CD4-positive, CD25-positive, alpha-beta regulatory T cell (primary cell): ENCODE measurements around the gene ELF1. TPM values are rescaled to one million over a fixed set of nuclear protein-coding genes. Genes with fewer than 3 reads are reported as not detected.

Source experiments
- ATAC-seq, 2 donors: fragments of 150-1000 bp; cut with Tn5 transposase; one replicate each; pipeline ENCODE4 v1.10.0; 2021; ENCODE audit warnings: low read depth in 2 of 2, moderate number of reproducible peaks in 2 of 2, moderate library complexity in 1 of 2
- DNase-seq, 3 donors: peaks; one replicate each; pipeline versions ENCODE4 v3.0.0 to v3.0.0-alpha.2; 2012 to 2022; ENCODE audit warnings: mixed read lengths in 1 of 3
- H3K27ac ChIP-seq: one replicate; pipeline ENCODE4 v1.7.0; 2013; ENCODE audit warnings: mild to moderate bottlenecking, low read length; ENCODE audit not compliant: insufficient read depth, poor library complexity, severe bottlenecking
- H3K27me3 ChIP-seq: one replicate; pipeline ENCODE4 v1.7.0; 2013; ENCODE audit warnings: low read length; ENCODE audit not compliant: control insufficient read depth, insufficient read depth
- H3K36me3 ChIP-seq: one replicate; pipeline ENCODE4 v1.7.0; 2013; ENCODE audit warnings: mild to moderate bottlenecking, low read length, moderate library complexity; ENCODE audit not compliant: control insufficient read depth, insufficient read depth
- H3K4me1 ChIP-seq: 2 replicates; pipeline ENCODE4 v1.7.0; 2013; ENCODE audit warnings: mild to moderate bottlenecking, low read length; ENCODE audit not compliant: insufficient read depth, control insufficient read depth, poor library complexity, severe bottlenecking
- H3K4me3 ChIP-seq: one replicate; pipeline ENCODE4 v1.7.0; 2013; ENCODE audit warnings: low read depth, mild to moderate bottlenecking, low read length, moderate library complexity
- H3K9me3 ChIP-seq, 2 experiments: 1 replicate in 1 of 2; 2 replicates in 1 of 2; pipeline ENCODE4 v1.7.0; 2013; ENCODE audit warnings: low read length in 2 of 2, mild to moderate bottlenecking in 1 of 2, moderate library complexity in 1 of 2; ENCODE audit not compliant: control insufficient read depth in 2 of 2
- H3K27ac Mint-ChIP-seq, 3 donors: one replicate each; pipeline ENCODE4 v1.8.0; 2020 to 2022; ENCODE audit warnings: mild to moderate bottlenecking in 3 of 3, mixed read lengths in 3 of 3, moderate library complexity in 2 of 3
- H3K27me3 Mint-ChIP-seq: one replicate; pipeline ENCODE4 v1.8.0; 2022; ENCODE audit warnings: mild to moderate bottlenecking, mixed read lengths
- H3K36me3 Mint-ChIP-seq: one replicate; pipeline ENCODE4 v1.8.0; 2020; ENCODE audit warnings: mixed read lengths
- H3K4me1 Mint-ChIP-seq, 4 donors: one replicate each; pipeline ENCODE4 v1.8.0; 2020 to 2022; ENCODE audit warnings: mixed read lengths in 4 of 4, mild to moderate bottlenecking in 1 of 4
- H3K4me3 Mint-ChIP-seq, 4 donors: one replicate each; pipeline ENCODE4 v1.8.0; 2020 to 2022; ENCODE audit warnings: mild to moderate bottlenecking in 4 of 4, mixed read lengths in 4 of 4, moderate library complexity in 3 of 4
- H3K9me3 Mint-ChIP-seq, 7 donors: one replicate each; pipeline ENCODE4 v1.8.0; 2020 to 2022; ENCODE audit warnings: mixed read lengths in 7 of 7, mild to moderate bottlenecking in 3 of 7, moderate library complexity in 2 of 7
- polyA plus RNA-seq, 4 donors: library from polyadenylated mRNA; unstranded; fragments of 300-500 nt; fragmentation: Illumina TruSeq; gene quantifications; one replicate each; pipeline ENCODE4 v1.2.3, GENCODE V29; 2021
- total RNA-seq: library from RNA; stranded (reverse); gene quantifications from one replicate; pipeline ENCODE4 v1.2.3, GENCODE V29; 2022

The ELF1 gene
- total and polyA plus RNA-seq, 5 donors from 2014 or later, result 122 to 285 (median 155) TPM

DNA sequence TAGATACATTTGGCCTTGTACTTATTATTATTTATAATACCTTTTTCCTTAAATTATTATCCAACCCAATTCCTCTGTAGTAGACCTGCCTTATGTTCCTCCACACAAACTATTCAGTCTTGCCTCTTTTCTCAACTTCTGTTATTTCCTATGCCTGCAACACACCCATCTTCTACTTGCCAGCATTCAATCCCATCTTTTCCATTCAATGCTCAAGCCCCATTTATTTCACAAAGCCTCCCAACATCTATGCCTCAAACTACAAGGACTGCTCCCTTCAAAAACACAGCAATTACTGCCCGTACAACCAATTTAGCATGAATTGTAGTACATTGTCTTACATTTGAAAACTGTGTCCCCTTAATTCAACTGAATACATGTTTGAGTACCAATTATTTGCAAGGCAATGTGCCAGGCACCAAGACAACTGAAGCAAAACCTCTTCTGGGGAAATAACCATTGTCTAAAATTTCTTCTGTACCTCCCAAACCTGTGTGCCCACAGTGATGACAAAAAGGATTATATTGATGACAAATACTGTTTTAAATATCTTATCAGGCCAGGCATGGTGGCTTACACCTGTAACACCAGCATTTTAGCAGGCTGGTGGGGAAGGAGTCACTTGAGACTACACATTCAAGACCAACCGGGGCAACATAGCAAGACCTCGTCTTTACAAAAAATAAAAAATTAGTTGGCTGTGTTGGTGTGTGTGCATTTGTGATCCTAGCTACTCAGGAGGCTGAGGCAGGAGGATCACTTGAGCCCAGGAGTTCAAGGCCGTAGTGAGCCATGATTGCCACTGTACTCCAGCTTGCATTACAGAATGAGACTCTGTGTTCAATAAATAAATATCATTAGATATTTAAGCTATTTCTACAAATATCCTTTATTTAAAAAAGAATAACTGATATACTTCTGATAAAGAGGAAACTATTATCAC, 35.1 kb downstream of the ELF1 start:
- Histone ChIP-seq H3K9me3 (no peaks in the 10 kb centered on the region), H3K4me1 (peaks cover 62% of the 10 kb centered on the region), H3K4me3 (peak overlapping the region; percentile 100), H3K27me3 (no peaks in the 10 kb centered on the region), H3K27ac (peak overlapping the region; percentile 94), H3K36me3 (peaks cover 2% of the 10 kb centered on the region)
- H3K4me3 Mint-ChIP-seq, result peak overlapping the region; percentile 85 to 97 (median 94)
- H3K36me3 Mint-ChIP-seq, result peaks cover 9% of the 10 kb centered on the region
- ATAC-seq, result no peak
- H3K4me1 Mint-ChIP-seq, result peaks cover 43 to 58% (median 52%) of the 10 kb centered on the region in 4 donors
- peaks cover 0 to 1% (median 0%) of the 10 kb centered on the region in 7 donors for H3K9me3 Mint-ChIP-seq
- no peaks in the 10 kb centered on the region for H3K27me3 Mint-ChIP-seq
- peak in 1 of 3 donors; percentile 32 for DNase-seq
- H3K27ac Mint-ChIP-seq, result peak overlapping the region; percentile 95 to 99 (median 96)

DNA sequence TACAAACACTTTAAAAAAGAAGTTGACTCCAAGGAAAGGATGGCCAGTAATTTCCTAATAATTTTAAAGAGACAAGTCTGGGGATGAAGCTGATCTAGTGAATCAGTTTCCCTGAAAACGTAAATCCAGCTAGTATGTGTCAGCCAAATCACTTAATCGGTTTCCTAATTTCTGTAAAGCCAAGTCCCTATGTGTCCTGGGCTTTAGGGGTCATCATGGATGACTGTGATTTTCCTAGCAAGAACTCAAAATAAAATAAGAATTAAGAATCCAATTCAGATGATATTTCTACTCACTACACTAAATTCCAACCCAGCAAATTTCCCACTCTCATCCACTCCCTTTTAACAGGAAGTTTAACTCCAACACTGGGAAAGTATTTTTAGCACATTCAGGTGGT, 35.9 kb downstream of the ELF1 start:
- peak overlapping the region; percentile 85 to 97 (median 94) for H3K4me3 Mint-ChIP-seq
- peaks cover 42 to 57% (median 47%) of the 10 kb centered on the region in 4 donors for H3K4me1 Mint-ChIP-seq
- H3K27me3 Mint-ChIP-seq, result no peaks in the 10 kb centered on the region
- peak overlapping the region; percentile 94 for H3K27ac ChIP-seq
- no peaks in the 10 kb centered on the region for H3K27me3 ChIP-seq
- H3K36me3 Mint-ChIP-seq, result peaks cover 12% of the 10 kb centered on the region
- DNase-seq, result no peak
- H3K4me1 ChIP-seq, result peaks cover 62% of the 10 kb centered on the region
- no peak for ATAC-seq
- H3K36me3 ChIP-seq, result peaks cover 2% of the 10 kb centered on the region
- H3K27ac Mint-ChIP-seq, result peak overlapping the region; percentile 95 to 97 (median 96)
- no peaks in the 10 kb centered on the region for H3K9me3 ChIP-seq
- peaks cover 0 to 1% (median 0%) of the 10 kb centered on the region in 7 donors for H3K9me3 Mint-ChIP-seq
- peak overlapping the region; percentile 100 for H3K4me3 ChIP-seq

DNA sequence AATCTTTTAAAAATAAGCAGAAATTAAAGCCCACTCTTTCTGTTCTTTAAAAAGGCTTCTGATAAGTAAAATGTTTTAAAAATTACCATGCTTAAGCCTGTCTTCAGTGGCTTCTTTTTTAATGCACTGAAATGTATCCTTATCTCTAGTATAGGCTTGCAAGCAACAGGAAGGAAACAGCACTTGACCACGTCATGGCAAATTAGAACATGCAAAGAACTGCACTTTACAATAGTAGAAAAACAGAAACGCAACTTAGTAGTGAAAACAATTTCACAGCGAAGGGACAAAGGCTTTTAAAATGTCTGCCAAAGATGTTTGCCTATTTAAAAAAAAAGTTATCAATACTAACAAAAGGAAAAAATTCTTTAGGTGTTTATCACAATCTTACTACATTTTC, 36.3 kb downstream of the ELF1 start:
- peak overlapping the region; percentile 95 to 97 (median 96) for H3K27ac Mint-ChIP-seq
- H3K27ac ChIP-seq, result peak overlapping the region; percentile 94
- H3K27me3 ChIP-seq, result no peaks in the 10 kb centered on the region
- H3K9me3 ChIP-seq, result no peaks in the 10 kb centered on the region
- peak; percentile 57 to 92 (median 86) for DNase-seq
- peak overlapping the region; percentile 100 for H3K4me3 ChIP-seq
- H3K4me1 ChIP-seq, result peaks cover 60% of the 10 kb centered on the region
- peaks cover 40 to 57% (median 46%) of the 10 kb centered on the region in 4 donors for H3K4me1 Mint-ChIP-seq
- peaks cover 16% of the 10 kb centered on the region for H3K36me3 Mint-ChIP-seq
- peaks cover 0 to 1% (median 0%) of the 10 kb centered on the region in 7 donors for H3K9me3 Mint-ChIP-seq
- H3K4me3 Mint-ChIP-seq, result peak overlapping the region; percentile 85 to 97 (median 94)
- ATAC-seq, result peak; percentile 70 to 74
- H3K36me3 ChIP-seq, result peaks cover 2% of the 10 kb centered on the region
- H3K27me3 Mint-ChIP-seq, result no peaks in the 10 kb centered on the region

DNA sequence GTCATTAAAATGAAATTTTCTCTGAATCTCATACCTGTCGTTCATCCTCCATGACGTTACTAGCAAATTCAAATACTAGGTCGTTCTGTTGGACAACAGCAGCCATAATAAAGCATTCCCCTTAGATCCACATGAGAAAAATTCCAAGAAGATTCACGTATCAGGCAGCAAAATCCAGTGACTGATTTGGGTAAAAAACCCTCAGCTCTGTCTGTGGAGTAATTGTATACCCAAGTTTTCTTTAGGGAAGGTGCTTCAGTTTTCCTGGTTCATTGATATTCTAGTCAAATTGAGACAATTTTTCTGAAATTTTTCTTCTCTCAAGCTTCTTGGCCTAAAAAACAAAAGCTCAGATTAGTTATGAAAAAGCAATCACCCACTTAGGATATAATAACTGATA, 37.2 kb downstream of the ELF1 start:
- peaks cover 61% of the 10 kb centered on the region for H3K4me1 ChIP-seq
- Mint-ChIP-seq H3K27me3 (no peaks in the 10 kb centered on the region), H3K27ac (peak overlapping the region; percentile 82 to 96 (median 95)), H3K36me3 (peaks cover 21% of the 10 kb centered on the region), H3K4me1 (peaks cover 44 to 62% (median 51%) of the 10 kb centered on the region in 4 donors), H3K9me3 (peaks cover 0 to 1% (median 0%) of the 10 kb centered on the region in 7 donors), H3K4me3 (peak overlapping the region; percentile 91 to 99 (median 96))
- H3K27me3 ChIP-seq, result no peaks in the 10 kb centered on the region
- H3K27ac ChIP-seq, result peak overlapping the region; percentile 94
- peak overlapping the region; percentile 100 for H3K4me3 ChIP-seq
- DNase-seq (no peak), ATAC-seq (no peak)
- peaks cover 2% of the 10 kb centered on the region for H3K36me3 ChIP-seq
- H3K9me3 ChIP-seq, result no peaks in the 10 kb centered on the region

DNA sequence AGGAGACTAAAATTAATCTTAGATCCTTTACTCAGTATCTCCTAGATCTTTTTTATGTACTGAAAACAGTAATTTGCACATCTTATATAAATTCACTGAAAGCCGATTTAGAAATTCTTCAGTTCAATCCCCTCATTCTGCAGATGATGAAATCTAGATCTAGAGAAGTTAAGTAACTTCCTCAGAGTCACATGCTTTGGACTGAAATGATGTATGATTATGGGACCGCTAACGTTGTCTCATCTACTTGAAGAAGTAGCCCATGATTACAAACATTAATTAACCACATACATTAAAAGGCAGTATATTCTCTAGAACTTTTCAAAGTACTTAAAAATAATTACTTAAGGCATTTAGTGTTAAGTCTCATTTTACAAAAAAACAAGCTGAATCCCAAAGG, 37.8 kb downstream of the ELF1 start:
- H3K27ac Mint-ChIP-seq, result peak overlapping the region; percentile 95 to 98 (median 97)
- H3K4me1 ChIP-seq, result peaks cover 58% of the 10 kb centered on the region
- H3K27me3 Mint-ChIP-seq, result no peaks in the 10 kb centered on the region
- H3K4me3 Mint-ChIP-seq, result peak overlapping the region; percentile 91 to 99 (median 96)
- DNase-seq (peak in 2 of 3 donors; percentile 50 to 64), ATAC-seq (no peak)
- peaks cover 22% of the 10 kb centered on the region for H3K36me3 Mint-ChIP-seq
- H3K27me3 ChIP-seq, result no peaks in the 10 kb centered on the region
- H3K4me3 ChIP-seq, result peak overlapping the region; percentile 100
- H3K9me3 ChIP-seq, result no peaks in the 10 kb centered on the region
- peaks cover 0 to 1% (median 0%) of the 10 kb centered on the region in 7 donors for H3K9me3 Mint-ChIP-seq
- H3K4me1 Mint-ChIP-seq, result peaks cover 43 to 64% (median 54%) of the 10 kb centered on the region in 4 donors
- H3K27ac ChIP-seq, result peak overlapping the region; percentile 94
- H3K36me3 ChIP-seq, result peaks cover 2% of the 10 kb centered on the region

DNA sequence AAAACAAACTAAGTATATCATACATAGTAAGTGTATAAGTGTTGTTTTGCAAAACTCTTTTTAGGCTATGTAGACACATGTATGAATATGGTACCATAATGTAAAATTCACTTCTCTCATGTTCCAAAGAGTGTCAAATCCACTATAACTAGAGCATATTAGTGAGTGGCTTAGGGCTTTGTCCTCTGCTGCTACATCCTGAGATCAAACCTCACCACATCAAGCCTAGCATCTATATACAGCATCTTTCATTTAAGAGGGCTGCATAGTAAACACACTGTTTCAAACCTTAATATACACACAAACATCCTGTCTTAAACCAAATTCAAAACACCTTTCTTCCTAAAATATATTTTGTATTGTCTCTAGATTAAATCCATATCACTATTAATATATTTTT, 38.7 kb downstream of the ELF1 start:
- peaks cover 43 to 64% (median 54%) of the 10 kb centered on the region in 4 donors for H3K4me1 Mint-ChIP-seq
- peak overlapping the region; percentile 100 for H3K4me3 ChIP-seq
- H3K27ac Mint-ChIP-seq, result peak overlapping the region; percentile 1 to 95 (median 66)
- no peaks in the 10 kb centered on the region for H3K27me3 ChIP-seq
- H3K4me3 Mint-ChIP-seq, result peak overlapping the region; percentile 91 to 99 (median 96)
- ATAC-seq (peak; percentile 57 to 62), DNase-seq (peak in 2 of 3 donors; percentile 70 to 74)
- peaks cover 58% of the 10 kb centered on the region for H3K4me1 ChIP-seq
- H3K9me3 ChIP-seq, result no peaks in the 10 kb centered on the region
- H3K27ac ChIP-seq, result peak overlapping the region; percentile 94
- H3K36me3 ChIP-seq, result peaks cover 2% of the 10 kb centered on the region
- H3K9me3 Mint-ChIP-seq, result peaks cover 0 to 1% (median 0%) of the 10 kb centered on the region in 7 donors
- no peaks in the 10 kb centered on the region for H3K27me3 Mint-ChIP-seq
- H3K36me3 Mint-ChIP-seq, result peaks cover 22% of the 10 kb centered on the region

DNA sequence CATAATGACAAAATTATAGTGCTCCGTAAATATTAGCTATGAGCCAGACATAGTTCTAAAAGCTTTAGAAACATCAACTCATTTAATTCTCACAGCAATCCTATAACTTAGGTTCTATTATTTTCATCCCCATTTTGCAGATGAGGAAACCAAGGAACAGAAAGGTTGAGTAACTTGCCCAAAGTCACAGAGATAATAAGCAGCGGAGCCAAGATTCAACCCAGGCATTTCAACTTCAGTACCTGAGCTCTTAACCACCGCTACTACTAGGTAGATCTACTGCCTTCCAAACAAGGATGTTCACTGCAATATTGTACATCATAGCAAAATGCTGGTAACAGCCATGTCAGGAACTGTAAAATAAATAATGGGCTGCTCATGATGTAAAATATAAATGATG, 39.9 kb downstream of the ELF1 start:
- H3K27ac ChIP-seq, result peak overlapping the region; percentile 94
- H3K27me3 ChIP-seq, result no peaks in the 10 kb centered on the region
- Mint-ChIP-seq H3K4me3 (peak overlapping the region; percentile 91 to 99 (median 96)), H3K27me3 (no peaks in the 10 kb centered on the region), H3K36me3 (peaks cover 26% of the 10 kb centered on the region), H3K9me3 (peaks cover 0 to 1% (median 0%) of the 10 kb centered on the region in 7 donors), H3K27ac (peak overlapping the region; percentile 67 to 95 (median 89)), H3K4me1 (peaks cover 50 to 68% (median 57%) of the 10 kb centered on the region in 4 donors)
- DNase-seq (peak in 1 of 3 donors; percentile 48), ATAC-seq (no peak)
- peaks cover 58% of the 10 kb centered on the region for H3K4me1 ChIP-seq
- peak overlapping the region; percentile 100 for H3K4me3 ChIP-seq
- H3K9me3 ChIP-seq, result no peaks in the 10 kb centered on the region
- H3K36me3 ChIP-seq, result peaks cover 2% of the 10 kb centered on the region
